Prostate gland (tissue), 2 donors: Measurements from ENCODE around the gene GALNT2. TPM values are rescaled to one million over a fixed set of nuclear protein-coding genes. Genes with fewer than 3 reads are reported as not detected.
A peak's percentile ranks its signal among the peaks of the same experiment; 100 is the strongest.

Experiments
- DNase-seq: peaks from one replicate; pipeline ENCODE4 v3.0.0-alpha.2; 2019; ENCODE audit warnings: low spot score
- H3K27ac ChIP-seq, 2 donors: fragments of 200-600 bp; sonication (generic); 2 replicates each; pipeline ENCODE4 v1.5.1; 2017 to 2019
- H3K27me3 ChIP-seq: fragments of 200-600 bp; sonication (generic); replicated peaks from 2 replicates; pipeline ENCODE4 v1.5.1; 2019; ENCODE audit not compliant: insufficient read depth
- H3K36me3 ChIP-seq, 2 donors: fragments of 200-600 bp; sonication (generic); 1 replicate in 1 of 2; 2 replicates in 1 of 2; pipeline versions ENCODE4 v1.5.1 to v1.8.1; 2017 to 2019
- H3K4me1 ChIP-seq: fragments of 200-600 bp; sonication (generic); replicated peaks from 2 replicates; pipeline ENCODE4 v1.5.1; 2019
- H3K4me3 ChIP-seq, 2 donors: fragments of 200-600 bp; sonication (generic); 2 replicates each; pipeline ENCODE4 v1.5.1; 2017 to 2019
- H3K9me3 ChIP-seq: fragments of 200-600 bp; sonication (generic); 2 replicates; pipeline ENCODE4 v1.5.1; 2017
- CTCF ChIP-seq, 4 experiments: fragments of 200-600 bp in 2 of 4; fragments of 450-650 bp in 2 of 4; sonication (generic) in 2 of 4; IDR thresholded peaks; 1 replicate in 3 of 4; 2 replicates in 1 of 4; pipeline ENCODE4 v1.5.1; 2016 to 2019; ENCODE audit warnings: antibody characterized with exemption in 4 of 4, mild to moderate bottlenecking in 2 of 4, moderate library complexity in 2 of 4
- POLR2A ChIP-seq: fragments of 450-650 bp; IDR thresholded peaks from one replicate; pipeline ENCODE4 v1.6.1; 2016; ENCODE audit warnings: antibody characterized with exemption, mild to moderate bottlenecking
- POLR2AphosphoS5 ChIP-seq: sonication (generic); formaldehyde crosslinking; IDR thresholded peaks from one replicate; pipeline ENCODE4 v1.6.1; 2017; ENCODE audit warnings: antibody characterized with exemption
- WGBS: methylation state at CpG from one replicate; pipeline ENCODE4 v1.1.5; 2018; 5-methylcytosine and 5-hydroxymethylcytosine counted together
- intact Hi-C: fragments of 100-400 bp; cut with DNase I; formaldehyde crosslinking; loops from one replicate; pipeline ENCODE4 v1.14.2; 2022
- total RNA-seq, 2 donors: library from RNA; depleted of rRNA; stranded (reverse); fragments of >200 nt; gene quantifications; one replicate each; pipeline ENCODE4 v1.1.0, GENCODE V29; 2016

GALNT2 gene
- total RNA-seq, 2 donors from 2014 or later: 34.1 to 125 TPM

GRCh38 chr1:230084408-230085177 is 17.6 kb downstream of the GALNT2 start:
- DNase-seq: peak; percentile 44
- H3K36me3 ChIP-seq: no peaks in the 10 kb centered on the region
- TF ChIP-seq CTCF (IDR thresholded peaks at IDR 0.05): no peak
- TF ChIP-seq POLR2A: no peak
- peak; percentile 61 for TF ChIP-seq POLR2AphosphoS5
- 34% methylated on average over 9 of the region's 9 CpGs for WGBS
- no peaks in the 10 kb centered on the region for H3K27me3 ChIP-seq
- no peaks in the 10 kb centered on the region for H3K9me3 ChIP-seq
- H3K27ac ChIP-seq: peak overlapping the region in 1 of 2 donors; percentile 50
- peaks cover 10% of the 10 kb centered on the region for H3K4me1 ChIP-seq
- no peak overlapping the region for H3K4me3 ChIP-seq
- intact Hi-C loops: no loop called here

- peaks cover 10% of the 10 kb centered on the region for H3K4me1 ChIP-seq
- H3K27me3 ChIP-seq: no peaks in the 10 kb centered on the region
- no peak for TF ChIP-seq POLR2A
- TF ChIP-seq CTCF (IDR thresholded peaks at IDR 0.05): no peak
- TF ChIP-seq POLR2AphosphoS5: no peak
- 43% methylated on average over 5 of the region's 5 CpGs for WGBS
- intact Hi-C loops: no loop called here
- DNase-seq: no peak
- H3K4me3 ChIP-seq: no peak overlapping the region
- no peaks in the 10 kb centered on the region for H3K9me3 ChIP-seq
- H3K36me3 ChIP-seq: no peaks in the 10 kb centered on the region
- H3K27ac ChIP-seq: peak overlapping the region in 1 of 2 donors; percentile 26
These were observed 18.1 kb downstream of the GALNT2 start for GRCh38 chr1:230085178-230085515.

- no peak for DNase-seq
- H3K27me3 ChIP-seq: no peaks in the 10 kb centered on the region
- H3K9me3 ChIP-seq: no peaks in the 10 kb centered on the region
- H3K27ac ChIP-seq: no peak overlapping the region
- 80% methylated on average over 6 of the region's 6 CpGs for WGBS
- no peak overlapping the region for H3K4me3 ChIP-seq
- intact Hi-C loops: no loop called here
- TF ChIP-seq CTCF (IDR thresholded peaks at IDR 0.05) (no peak), POLR2AphosphoS5 (no peak), POLR2A (no peak)
- no peaks in the 10 kb centered on the region for H3K36me3 ChIP-seq
- peaks cover 10% of the 10 kb centered on the region for H3K4me1 ChIP-seq
These were observed 19.1 kb downstream of the GALNT2 start for GRCh38 chr1:230086151-230086550.

GRCh38 chr1:230087028-230087716 is 20.1 kb downstream of the GALNT2 start:
- intact Hi-C loops: no loop called here
- Histone ChIP-seq H3K4me1 (peaks cover 10% of the 10 kb centered on the region), H3K9me3 (no peaks in the 10 kb centered on the region), H3K4me3 (no peak overlapping the region), H3K27me3 (no peaks in the 10 kb centered on the region), H3K36me3 (no peaks in the 10 kb centered on the region), H3K27ac (no peak overlapping the region)
- no peak for TF ChIP-seq POLR2AphosphoS5
- no peak for TF ChIP-seq POLR2A
- no peak for TF ChIP-seq CTCF (IDR thresholded peaks at IDR 0.05)
- 63% methylated on average over 12 of the region's 12 CpGs for WGBS
- DNase-seq: peak; percentile 37
